ENCODE data around the gene R3HDM4.

- no peak for TF ChIP-seq POLR2A (IDR thresholded peaks at IDR 0.05; ENCODE audit: extremely low read depth, insufficient read length)
- TF ChIP-seq, protein P1, sequence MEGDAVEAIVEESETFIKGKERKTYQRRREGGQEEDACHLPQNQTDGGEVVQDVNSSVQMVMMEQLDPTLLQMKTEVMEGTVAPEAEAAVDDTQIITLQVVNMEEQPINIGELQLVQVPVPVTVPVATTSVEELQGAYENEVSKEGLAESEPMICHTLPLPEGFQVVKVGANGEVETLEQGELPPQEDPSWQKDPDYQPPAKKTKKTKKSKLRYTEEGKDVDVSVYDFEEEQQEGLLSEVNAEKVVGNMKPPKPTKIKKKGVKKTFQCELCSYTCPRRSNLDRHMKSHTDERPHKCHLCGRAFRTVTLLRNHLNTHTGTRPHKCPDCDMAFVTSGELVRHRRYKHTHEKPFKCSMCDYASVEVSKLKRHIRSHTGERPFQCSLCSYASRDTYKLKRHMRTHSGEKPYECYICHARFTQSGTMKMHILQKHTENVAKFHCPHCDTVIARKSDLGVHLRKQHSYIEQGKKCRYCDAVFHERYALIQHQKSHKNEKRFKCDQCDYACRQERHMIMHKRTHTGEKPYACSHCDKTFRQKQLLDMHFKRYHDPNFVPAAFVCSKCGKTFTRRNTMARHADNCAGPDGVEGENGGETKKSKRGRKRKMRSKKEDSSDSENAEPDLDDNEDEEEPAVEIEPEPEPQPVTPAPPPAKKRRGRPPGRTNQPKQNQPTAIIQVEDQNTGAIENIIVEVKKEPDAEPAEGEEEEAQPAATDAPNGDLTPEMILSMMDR (IDR thresholded peaks at IDR 0.05; ENCODE audit: low read depth, low read length): no peak
- TF ChIP-seq MYC (IDR thresholded peaks at IDR 0.05; ENCODE audit: low read depth, low read length): no peak
- TF ChIP-seq, protein P2, sequence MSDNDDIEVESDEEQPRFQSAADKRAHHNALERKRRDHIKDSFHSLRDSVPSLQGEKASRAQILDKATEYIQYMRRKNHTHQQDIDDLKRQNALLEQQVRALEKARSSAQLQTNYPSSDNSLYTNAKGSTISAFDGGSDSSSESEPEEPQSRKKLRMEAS (IDR thresholded peaks at IDR 0.05; ENCODE audit: low read depth, low read length): no peak
Measured at GRCh38 chr19:884420-885211, 28.4 kb downstream of the R3HDM4 start.

Measured in NB4 (cell line).